GM12878 (cell line): ENCODE data around the gene ETF1.

Experiments used
- CEBPB ChIP-seq, 2 experiments: fragments of 150-350 bp in 1 of 2; IDR thresholded peaks; 2 replicates each; pipeline ENCODE4 v1.6.1; 2012 to 2014; ENCODE audit warnings: low read depth in 2 of 2, low read length in 2 of 2, borderline replicate concordance in 1 of 2, inconsistent platforms in 1 of 2
- TF ChIP-seq, protein P1 (sequence below), 3 experiments: IDR thresholded peaks in 2 of 3; conservative IDR thresholded peaks in 1 of 3; 2 replicates each; pipeline ENCODE4 v1.5.1; 2011; ENCODE audit warnings: low read depth in 3 of 3, low read length in 3 of 3, mild to moderate bottlenecking in 3 of 3, control low read depth in 2 of 3, moderate library complexity in 2 of 3, inconsistent platforms in 1 of 3, mixed read lengths in 1 of 3; ENCODE audit not compliant: control insufficient read depth in 2 of 3, insufficient read depth in 1 of 3; ENCODE audit errors: extremely low read depth in 1 of 3

DNA sequence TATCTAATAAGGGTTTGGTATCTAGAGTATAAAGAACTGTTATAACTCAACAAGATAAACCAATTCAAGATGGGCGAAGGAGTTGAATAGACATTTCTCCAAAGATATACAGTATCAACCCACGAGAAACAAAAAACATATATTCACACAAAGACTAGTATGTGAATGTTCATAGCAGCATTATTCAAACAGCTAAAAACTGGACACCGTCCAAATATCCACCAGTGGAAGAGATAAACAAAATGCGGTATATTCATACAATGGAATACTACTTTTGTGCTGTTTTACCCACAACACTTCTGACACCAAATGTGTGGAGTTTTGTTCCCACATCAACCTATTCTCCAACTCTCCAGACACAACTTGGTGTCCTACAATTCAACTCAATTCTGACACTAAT is 44.7 kb downstream of the ETF1 start:
- no peak for TF ChIP-seq CEBPB (IDR thresholded peaks at IDR 0.05; ENCODE audit: borderline replicate concordance in 1 of 2, low read depth in 2 of 2, low read length in 2 of 2)
- TF ChIP-seq, protein P1, sequence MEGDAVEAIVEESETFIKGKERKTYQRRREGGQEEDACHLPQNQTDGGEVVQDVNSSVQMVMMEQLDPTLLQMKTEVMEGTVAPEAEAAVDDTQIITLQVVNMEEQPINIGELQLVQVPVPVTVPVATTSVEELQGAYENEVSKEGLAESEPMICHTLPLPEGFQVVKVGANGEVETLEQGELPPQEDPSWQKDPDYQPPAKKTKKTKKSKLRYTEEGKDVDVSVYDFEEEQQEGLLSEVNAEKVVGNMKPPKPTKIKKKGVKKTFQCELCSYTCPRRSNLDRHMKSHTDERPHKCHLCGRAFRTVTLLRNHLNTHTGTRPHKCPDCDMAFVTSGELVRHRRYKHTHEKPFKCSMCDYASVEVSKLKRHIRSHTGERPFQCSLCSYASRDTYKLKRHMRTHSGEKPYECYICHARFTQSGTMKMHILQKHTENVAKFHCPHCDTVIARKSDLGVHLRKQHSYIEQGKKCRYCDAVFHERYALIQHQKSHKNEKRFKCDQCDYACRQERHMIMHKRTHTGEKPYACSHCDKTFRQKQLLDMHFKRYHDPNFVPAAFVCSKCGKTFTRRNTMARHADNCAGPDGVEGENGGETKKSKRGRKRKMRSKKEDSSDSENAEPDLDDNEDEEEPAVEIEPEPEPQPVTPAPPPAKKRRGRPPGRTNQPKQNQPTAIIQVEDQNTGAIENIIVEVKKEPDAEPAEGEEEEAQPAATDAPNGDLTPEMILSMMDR (IDR thresholded peaks at IDR 0.05 in 2 of 3, conservative IDR thresholded peaks at IDR 0.05 in 1 of 3; ENCODE audit: control insufficient read depth in 2 of 3, extremely low read depth in 1 of 3, insufficient read depth in 1 of 3, low read depth in 3 of 3, low read length in 3 of 3) = no peak
